NCI-H774 (cell line): ENCODE data around the gene FOXL3.
"Not testable (repeated sequence)": the region's sequence is repeated elsewhere in the genome, so short reads cannot be mapped to it uniquely, and the experiment has no call there.

ENCODE experiments used
- DNase-seq: peaks from one replicate; lab custom pipeline; 2025; lab: John Stamatoyannopoulos, UW

Gene FOXL3

DNA sequence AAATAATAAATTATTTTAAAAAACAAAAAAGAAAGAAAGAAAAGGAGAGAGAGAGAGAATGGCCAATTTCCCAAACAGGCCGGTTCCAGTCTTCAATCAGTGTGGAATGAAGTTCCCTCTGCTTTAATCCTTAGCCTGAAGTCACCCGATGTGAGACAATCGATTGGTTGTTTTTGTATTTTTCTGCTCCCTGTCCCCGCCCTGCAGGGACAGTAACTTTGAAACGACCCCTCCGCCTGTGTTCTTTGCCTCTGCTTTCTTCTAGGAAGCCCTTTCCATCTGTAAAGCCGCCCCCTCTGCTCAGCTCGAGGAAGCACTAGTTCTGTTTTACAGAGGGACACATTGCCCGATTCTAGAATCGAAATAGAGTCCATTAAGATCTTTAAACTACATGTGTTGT is 33.4 kb downstream of the FOXL3 start:
- no peak for DNase-seq

DNA sequence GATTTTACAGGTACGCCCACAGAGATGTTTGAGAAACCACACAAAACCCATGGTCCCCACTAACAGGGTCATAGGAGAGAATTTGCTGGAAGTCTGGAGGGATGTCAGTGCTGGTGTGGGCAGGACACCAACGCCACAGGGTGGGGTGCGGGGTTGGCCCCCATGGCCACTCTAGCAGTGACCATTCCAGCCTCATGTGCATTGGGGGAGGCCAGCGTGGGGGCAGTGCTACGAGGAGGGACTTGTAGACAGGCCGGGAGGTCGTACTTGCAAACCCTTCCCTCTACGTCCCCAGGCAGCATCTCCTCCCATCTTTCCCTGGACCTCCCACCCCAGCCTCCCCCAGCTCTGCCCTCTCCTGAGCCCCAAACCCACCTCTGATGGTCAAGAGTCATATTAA is 34.0 kb downstream of the FOXL3 start:
- no peak for DNase-seq

DNA sequence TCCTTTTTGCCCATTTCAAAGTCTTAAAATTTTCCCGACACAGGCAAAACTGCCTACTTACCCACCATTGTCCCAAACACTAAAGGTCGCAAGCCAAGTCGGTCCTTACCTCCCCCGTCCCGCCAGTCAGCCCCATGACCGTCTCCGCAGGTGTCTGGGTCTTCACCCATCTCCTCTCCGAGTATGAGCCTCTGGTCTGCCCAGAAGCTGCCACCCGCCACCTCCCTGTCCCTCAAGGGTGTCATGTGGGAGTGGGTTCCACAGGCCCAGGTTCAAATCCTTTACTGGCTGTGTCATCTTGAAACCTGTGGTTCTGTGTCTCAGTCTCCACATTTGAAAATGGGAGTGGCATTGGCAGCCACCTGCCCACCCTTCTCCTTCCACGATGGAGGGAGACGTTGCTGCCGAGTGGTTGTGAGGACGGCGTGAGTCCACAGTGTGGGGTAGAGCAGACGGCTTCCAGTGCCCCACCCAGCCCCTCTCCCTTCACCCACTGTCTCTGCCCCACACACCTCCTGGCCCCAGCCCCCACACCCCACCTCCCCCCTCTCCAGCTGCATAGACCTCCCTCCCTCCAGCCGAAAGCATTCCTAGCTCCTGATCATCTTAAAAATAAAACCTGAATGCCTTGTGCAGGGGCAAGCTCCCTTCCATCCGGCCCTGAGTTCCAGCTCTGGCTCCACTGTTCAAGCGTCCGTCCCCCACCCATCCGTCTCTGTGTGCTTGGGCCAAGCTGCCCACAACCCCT is 35.3 kb downstream of the FOXL3 start:
- DNase-seq = no peak

DNA sequence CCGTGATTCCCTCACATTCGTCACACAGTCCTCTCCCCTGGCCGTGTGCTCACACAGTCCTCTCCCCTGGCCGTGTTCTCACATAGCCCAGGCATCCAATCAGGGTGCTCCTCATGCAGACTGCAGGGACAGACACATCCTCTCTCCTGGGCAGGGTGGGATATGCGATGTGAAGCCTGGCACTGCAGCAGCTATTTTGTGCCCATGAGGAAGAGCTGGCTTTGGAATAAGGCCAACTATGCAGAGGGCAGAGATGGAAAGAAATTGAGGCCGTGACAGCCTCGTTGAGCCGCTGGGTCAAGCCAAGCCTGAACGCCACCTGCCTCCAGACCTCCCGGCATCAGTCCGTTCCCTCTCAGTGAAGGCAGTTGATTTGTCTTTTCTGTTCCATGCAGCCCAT is 35.8 kb downstream of the FOXL3 start:
- no peak for DNase-seq

DNA sequence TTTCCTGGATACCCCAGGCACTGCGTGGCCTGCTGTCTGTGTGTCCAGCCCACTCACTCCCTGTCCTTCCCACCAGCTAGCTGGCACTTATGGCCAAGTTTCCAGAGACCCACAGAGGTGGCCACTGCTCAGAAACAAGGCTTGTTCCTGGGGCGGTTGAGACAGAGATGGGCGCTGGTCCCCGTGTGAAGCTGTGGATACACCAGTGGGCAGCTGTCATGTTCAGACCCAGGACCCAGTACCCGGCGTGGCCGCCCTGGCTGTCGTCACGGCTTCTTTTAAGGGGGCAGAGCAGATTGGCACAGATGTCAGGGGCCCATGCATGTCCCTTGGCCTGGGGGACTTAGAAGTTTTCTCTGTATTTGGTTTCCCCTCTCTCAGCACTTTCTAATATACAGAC is 36.3 kb downstream of the FOXL3 start:
- no peak for DNase-seq

DNA sequence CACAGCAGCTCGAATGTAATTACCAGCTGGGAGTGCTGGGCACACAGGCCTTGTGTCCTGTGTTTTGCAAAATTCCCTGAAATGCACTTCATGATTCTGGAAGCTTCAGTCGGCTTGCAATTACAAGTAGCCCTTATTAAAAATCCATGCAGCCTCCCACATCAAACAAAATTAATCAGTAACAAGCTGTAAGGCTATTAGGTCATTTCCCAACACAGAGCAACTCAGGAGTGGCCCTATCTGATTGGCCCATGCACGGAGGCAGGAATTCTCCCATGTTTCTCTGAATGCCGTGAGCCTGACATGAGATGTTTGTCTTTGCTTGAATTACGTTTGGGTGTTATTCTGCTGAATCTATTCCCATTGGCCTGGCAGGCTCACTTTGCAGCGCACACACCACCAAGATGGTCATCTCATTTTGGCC is 36.9 kb downstream of the FOXL3 start:
- no peak for DNase-seq

DNA sequence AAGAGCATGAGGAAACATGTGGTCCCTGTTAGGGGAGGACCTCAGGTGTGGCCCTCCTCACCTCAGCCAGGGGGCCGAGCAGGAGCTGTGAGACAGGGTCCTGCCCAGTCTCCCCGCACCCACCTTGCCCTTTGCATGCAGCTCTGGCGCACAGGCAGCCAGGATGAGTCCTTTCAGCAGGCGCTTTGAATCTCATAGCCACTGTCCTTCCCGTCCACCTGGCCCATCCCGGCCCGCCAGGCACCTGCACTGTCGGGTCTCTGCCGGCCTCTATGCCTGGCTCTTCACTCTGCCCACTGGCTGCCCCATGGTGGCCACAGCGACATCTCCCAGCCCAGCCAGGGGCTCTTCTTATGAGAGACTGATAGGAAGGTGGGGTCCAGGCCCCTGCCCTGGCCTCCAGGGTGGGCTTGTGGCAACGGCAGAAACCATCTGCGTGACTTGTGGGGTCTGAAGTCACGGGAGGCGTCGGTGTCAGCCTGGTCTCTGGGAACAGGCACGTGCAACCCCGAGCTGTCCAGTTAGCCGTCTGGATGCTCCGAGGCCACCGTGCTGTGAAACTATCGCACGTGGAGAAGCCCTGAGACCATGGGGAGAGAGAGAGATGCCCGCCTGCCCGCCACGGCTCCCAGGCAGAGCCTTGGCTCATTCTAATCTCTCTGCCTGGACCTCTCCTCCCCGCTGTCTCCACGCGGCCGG is 37.4 kb downstream of the FOXL3 start:
- no peak for DNase-seq

DNA sequence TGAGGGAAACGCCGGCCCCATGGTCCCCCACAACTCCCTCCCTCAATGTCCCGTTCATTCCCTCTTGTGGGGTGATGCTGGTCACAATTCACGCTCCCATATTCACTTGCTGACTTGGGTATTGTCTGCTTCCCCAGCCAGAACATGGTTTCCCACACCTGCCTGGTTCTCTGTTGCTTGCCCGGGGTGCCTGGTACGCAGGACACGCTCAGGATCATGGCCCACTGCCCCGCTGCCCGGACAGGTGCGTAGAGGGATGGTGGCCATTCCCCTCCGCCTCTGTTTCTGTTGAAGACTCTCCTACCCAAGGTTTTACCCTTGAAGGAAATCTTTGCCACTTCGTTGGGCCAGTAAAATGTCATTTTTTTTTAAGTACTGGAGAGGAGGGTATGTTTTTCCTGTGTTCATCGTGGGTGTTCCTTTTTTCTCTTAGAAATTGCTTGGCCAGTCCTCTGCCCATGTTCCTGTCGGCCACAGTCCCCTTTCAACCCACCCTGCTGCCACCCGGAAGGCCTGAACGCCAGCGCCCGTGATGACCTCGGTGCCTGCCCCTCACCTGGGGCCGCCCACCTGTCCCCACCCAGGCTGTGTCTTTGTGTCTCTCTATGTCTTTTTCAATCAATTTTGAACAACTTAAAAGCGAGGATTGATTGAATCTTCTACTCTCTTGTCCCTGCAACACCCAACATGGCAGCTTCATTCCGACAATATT is 38.2 kb downstream of the FOXL3 start:
- no peak for DNase-seq

DNA sequence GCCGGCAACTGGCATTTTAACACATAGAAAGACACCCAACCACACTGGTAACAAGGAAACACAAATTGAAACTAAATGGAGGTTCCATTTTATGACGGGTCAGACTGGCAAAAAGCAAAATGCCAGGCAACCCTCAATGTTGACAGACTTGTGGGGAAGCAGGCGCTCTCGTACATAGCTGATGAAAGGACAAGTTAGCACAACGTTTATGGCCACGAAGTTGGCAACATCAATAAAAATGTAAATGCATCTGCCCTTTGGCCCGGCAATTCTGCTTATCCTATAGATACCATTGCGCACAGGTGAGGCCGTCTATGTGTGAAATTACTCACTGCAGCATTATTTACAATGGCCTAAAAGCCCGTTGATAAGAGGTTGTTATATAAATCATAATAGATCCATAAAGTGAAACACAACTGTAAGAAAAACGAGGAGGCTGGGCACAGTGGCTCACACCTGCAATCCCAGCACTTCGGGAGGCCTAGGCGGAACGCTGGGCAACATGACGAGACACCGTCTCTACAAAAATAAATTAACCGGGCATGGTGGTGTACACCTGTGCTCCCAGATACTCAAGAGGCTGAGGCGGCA is 39.8 kb downstream of the FOXL3 start:
- no peak for DNase-seq

DNA sequence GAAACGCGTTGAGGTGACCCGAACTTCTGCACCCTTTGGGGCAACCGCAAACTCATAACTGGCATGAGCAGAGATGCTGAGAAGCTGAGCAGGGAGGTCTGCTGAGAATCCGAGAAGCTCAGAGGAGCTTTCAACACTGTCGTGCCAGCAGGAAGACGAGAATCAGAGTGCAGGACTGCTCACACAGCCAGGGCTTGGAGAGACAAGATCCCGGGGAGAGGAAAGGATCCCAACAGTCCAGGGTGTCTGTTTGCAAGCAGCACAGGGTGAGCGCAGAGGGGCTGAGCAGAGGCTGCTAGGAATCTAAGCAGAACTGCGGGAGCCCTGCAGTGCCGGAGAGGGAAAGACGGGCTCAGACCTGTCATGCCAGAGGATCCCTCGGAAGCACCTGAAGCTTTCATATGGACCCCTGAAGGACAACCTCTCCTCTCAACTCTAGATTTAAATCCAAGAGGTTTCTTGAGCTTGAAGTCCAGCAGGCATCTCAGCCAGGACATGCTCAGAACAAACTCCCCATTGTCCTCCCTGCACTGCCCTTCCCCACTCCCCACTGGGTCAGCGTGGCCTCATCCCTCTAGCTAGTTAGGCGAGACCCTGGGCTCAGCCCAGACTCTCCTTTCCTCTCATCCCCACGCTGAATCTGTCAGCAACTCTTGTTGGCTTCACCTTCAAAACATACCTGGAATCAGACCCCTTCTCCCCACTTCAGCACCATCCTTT is 40.7 kb downstream of the FOXL3 start:
- DNase-seq = no peak

DNA sequence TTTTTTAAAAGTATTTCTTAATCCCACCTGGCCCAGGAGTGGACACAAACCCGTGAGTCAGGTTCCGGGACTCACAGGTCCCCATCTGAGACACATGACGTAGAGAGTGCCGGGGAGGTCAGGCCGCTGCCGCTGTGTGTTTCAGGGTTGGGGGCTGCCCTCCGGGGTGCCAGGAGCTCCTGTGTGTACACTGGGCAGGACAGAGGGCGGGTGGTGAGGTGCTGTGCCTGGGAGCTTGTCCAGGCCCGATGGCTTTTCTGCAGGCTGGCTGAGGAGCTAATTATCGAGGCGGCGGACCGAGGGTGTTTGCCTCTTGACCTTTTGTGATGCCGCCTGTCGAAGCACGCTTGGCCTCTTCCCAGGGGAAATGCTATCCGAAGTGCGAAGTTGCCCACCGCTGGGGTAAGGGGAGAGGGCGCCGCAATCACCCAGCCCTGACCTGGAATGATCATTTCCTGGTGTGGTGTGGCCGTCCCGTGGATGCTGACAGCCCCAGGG is 42.1 kb downstream of the FOXL3 start:
- no peak for DNase-seq

DNA sequence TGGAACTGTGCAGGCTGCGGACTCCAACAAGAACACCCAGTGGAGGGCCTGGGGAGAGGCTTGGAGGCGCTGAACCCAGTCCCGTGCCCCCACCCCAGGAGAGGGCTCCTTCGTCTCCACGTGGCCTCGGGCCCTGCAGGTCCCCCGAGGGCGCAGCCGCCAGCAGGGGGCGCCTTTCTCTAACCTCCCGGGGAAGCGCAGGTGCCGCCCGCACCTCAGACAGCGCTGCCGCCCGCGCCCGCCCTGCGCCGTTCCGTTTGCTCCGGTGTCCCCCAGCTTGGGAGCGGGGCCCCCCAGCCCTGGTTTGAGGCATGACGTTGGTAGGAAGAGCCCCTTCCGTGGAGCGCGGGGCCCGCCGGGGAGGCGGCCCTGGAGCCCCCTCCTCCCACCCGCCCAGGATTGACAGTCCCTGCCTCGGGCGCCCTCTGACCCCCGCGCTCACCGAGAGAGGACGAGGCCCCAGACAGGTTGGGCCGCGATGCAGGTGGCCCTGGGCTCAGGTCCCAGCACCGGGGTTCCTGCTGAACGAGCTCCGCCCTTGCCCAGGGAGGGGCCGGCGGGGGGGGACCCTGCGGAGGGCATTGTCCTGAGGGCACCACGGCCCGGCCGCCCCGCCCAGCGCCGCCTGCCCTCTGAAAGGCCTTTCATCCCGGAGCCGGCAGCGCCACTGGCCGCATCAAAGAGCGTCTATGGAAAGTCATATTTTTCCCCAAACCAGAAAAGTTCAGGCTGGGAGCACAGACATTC is 42.8 kb downstream of the FOXL3 start:
- peak; percentile 6 for DNase-seq

DNA sequence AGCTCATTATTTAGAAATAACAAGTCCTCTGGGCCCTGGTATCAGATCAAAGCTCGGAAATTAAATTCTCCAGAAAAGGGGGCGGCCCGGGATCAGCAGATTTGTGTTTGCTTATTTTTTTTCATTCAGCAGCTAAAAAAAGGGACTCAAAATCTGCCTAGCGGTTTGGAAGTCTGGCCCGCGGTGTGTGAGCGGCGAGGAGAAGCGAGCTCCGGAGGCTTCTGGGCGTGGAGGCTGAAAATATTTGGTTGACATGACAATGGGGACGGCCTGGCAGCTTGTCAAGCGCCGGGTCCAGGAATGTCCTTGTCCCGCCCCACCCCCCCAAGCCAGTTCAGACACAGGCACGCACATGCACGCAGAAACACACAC is 43.4 kb downstream of the FOXL3 start:
- DNase-seq = no peak

DNA sequence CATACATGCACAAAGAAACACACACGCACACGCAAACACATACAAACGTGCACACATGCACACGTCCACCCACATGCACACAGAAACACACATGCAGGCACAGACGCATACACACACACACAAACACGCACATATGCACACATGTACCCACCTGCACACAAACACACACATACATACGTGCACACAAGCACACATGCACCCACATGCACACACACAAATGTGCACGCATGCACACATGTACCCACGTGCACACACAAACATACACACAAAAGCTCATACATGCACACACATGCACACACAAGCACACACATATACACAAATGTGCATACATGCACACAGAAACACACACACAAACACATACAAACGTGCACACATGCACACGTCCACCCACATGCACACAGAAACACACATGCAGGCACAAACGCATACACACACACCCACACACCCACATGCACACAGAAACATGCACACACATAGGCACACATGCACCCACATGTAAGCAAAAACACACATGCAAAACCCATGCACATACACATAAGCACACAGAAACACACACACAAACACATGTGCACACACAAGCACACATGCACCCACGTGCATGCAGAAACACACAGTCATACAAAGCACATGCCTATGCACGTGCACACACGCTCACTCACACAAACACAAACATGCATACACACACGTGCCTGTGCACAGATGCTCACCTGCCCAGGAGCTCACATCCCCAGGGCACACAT is 44.8 kb downstream of the FOXL3 start:
- DNase-seq = no peak

DNA sequence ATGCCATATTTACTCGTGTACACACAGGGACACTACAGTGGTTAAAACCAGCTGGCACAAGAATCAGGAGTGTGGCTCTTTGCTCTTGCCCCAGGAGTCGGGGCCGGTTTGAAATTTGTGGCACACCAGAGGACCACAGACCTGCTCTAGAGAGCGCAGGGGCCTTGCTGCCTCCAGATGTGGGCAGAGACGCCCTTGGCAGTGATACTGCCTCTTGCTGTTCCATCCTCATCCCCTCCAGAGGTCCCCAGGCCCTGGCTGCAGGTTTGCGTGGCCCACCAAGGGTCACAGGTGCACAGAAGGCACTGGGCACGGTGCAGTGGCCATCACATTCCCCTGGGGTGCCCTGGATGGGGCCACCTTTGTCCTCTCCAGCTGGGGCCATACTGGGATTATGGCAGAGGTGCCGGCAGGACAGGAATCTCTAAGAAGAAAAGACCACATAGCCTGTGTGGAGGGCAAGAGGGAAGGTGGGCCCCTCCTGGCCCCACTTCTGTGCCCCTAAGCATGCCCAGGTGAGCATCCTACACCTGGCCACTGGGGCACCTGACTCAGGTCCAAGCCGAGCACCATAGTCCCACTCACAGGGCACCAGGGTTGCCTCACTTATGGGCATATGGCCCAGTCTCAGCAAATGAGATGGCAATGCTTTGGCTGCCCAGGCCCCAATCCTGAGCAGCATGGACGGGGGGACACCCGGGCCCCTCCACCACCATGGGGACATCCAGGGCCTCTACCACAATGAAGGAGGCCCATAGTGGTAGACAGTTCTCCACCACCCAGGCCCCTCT is 45.6 kb downstream of the FOXL3 start:
- no peak for DNase-seq

DNA sequence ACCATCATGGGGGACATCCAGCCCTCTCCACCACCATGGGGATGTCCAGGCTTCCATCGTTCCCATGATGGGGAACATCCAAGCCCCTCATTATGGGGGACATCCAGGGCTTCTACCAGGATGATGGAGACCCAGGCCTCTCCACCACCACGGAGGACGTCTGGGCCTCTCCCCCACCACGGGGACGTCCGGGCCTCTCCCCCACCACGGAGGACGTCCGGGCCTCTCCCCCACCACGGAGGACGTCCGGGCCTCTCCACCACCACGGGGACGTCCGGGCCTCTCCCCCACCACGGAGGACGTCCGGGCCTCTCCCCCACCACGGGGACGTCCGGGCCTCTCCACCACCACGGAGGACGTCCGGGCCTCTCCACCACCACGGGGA is 46.2 kb downstream of the FOXL3 start:
- DNase-seq = not testable (repeated sequence)

DNA sequence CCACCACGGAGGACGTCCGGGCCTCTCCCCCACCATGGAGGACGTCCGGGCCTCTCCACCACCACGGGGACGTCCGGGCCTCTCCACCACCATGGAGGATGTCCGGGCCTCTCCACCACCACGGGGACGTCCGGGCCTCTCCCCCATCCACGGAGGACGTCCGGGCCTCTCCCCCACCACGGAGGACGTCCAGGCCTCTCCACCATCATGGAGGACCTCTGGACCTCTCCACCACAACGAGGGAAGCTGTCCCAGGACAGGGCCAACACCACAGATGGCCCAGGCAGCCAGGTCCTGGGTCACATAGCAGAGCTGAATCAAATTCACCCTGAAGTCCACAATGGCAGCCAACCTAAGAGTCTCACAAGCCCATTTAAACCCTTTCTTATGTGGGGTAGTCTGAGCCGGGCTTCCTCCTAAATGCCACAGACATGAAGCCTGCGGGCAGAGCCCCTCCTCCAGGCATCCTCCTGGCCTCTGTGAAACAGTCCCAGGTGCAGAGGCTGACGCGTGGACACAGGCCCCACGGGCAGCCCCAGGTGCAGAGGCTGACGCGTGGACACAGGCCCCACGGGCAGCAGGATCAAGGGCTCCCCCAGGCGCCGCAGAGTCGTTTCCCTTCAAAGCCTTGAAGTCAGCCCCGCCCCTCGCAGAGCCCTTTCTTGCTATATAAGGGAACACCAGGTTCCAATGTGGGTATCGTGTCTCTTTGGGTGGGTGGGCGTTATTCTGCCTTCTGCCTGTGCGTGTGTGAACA is 47.0 kb downstream of the FOXL3 start:
- DNase-seq = no peak

DNA sequence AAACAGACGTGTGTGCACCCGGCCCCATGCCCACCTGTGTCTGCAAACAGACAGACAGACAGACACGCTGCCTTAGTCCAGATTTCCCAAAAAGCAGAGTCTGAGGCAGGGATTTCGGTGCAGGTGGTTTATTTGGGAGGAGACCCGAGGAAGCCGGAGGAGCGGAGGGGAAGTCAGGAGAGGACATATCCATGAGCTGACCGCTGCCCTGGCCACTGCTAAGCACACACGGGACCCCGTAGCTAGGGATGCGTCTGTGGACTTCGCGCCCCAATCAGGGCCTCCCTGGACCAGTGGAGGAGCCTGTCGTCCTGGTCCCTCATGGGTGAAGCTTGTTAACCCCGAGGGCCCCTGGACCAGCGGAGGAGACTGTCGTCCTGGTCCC is 47.6 kb downstream of the FOXL3 start:
- no peak for DNase-seq
